LNCaP clone FGC (cell line): ENCODE data around the gene C17orf67.

Experiments
- DNase-seq: peaks from one replicate; pipeline ENCODE4 v3.0.0-alpha.2; 2011; ENCODE audit warnings: low read depth
- H3K4me3 ChIP-seq: 2 replicates; pipeline ENCODE4 v1.5.1; 2011; ENCODE audit warnings: mild to moderate bottlenecking, low read depth, low read length, control low read depth
- CTCF ChIP-seq: IDR thresholded peaks from 2 replicates; pipeline ENCODE4 v1.5.1; 2012; ENCODE audit warnings: mild to moderate bottlenecking; ENCODE audit not compliant: control insufficient read depth, insufficient read depth; ENCODE audit errors: extremely low read depth

Gene C17orf67

DNA sequence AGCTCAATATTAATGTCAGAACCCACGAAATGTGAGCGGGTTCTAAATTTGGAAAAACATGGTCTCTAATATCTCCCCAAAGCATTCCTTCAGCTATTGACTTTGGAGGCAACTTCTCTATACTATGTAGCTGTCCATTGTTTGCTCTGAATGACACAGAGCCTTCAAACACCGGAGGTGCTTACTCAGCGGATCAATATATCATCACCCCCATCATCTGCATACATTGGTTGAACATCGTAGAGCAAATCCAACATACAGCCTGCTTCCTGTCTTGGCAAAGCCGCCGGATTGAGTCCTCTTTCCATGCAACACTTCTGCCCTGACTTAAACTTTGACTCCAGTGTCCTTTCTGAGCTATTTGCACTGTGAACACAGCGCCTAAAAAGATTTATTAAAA, 61.3 kb downstream of the C17orf67 start:
- no peak overlapping the region for H3K4me3 ChIP-seq
- DNase-seq: no peak
- no peak for TF ChIP-seq CTCF

DNA sequence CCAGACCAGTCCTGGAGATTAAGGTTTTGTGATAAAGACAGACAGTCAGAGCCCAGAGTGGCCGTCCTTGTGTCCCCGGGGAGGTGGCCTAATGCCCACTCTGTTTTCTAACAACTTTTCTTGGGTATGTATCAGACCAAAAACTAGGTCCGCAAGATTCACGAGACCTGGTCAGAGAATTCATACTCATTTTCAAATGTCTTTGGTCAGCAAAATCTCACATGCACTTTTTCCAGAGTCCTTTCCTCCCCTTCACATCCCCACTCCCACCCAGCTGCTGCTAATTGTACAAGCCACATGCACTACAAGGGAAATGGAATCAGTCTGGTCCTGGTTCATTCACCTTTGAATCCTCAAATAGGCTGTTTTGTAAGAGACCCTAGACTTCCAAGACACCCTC, 61.7 kb downstream of the C17orf67 start:
- no peak overlapping the region for H3K4me3 ChIP-seq
- TF ChIP-seq CTCF: no peak

DNA sequence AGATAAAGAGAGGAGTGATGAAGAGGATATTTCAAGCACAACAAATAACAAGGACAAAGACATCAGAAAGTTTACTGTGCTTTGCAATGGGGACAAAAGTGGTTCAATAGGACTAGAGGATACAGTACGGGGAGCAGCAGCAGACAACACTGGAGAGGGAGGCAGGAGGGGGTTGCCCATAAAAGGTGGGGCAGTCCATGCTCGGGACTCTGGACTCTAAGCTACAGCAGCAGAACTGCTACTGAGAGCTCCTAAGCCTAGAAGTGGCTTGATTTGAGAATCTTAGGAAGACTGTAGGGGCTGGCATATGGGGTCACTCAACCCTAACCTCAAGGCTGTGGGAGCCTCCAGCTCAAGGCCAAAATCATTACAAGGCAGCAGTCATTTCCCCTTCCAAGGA, 62.2 kb downstream of the C17orf67 start:
- H3K4me3 ChIP-seq: no peak overlapping the region
- TF ChIP-seq CTCF: no peak
- DNase-seq: no peak

More for the DNA sequence above, 61.7 kb downstream of the C17orf67 start:
- DNase-seq: no peak

DNA sequence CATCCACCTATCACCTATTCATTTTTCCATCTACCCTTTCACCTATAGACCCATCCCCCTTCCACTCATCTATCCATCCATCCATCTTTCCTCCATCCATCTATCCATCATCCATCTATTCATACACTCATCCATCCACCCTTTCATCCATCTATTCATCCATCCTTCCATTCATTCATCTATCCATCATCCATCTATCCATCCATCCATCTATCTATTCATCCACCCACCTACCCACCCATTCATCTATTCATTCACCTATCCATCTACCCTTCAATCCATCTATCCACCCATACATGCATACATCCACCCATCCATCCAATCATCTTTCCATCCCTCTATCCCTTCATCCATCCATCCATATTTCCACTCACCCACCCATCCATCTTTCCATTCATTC, 63.3 kb downstream of the C17orf67 start:
- TF ChIP-seq CTCF: no peak

DNA sequence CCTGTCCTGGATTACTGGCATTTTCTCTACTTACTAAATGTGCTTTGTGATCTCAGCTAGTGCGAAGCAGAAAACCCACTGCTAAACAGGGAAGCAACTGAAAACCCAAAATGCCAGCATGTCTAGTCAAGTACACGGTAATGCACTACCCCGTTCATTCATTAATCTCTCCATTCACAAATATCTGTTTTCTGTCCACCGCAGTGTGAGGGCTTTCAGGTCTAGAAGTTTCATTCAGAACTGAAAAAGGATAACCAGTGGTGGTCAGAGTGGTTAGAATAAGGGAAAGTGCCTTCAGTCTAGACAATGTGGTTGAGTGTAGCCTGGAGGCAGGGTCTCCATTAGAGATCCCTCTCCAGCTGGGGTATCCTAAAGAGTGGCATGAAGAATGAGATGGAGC, 68.3 kb downstream of the C17orf67 start:
- no peak for DNase-seq
- no peak overlapping the region for H3K4me3 ChIP-seq
- TF ChIP-seq CTCF: no peak

More for the DNA sequence above, 63.3 kb downstream of the C17orf67 start:
- no peak for DNase-seq
- H3K4me3 ChIP-seq: no peak overlapping the region

GRCh38 chr17:56762988-56763387, 70.7 kb downstream of the C17orf67 start:
- no peak overlapping the region for H3K4me3 ChIP-seq
- no peak for TF ChIP-seq CTCF
- no peak for DNase-seq

- TF ChIP-seq CTCF: no peak
- no peak for DNase-seq
- H3K4me3 ChIP-seq: no peak overlapping the region
Measured at GRCh38 chr17:56762144-56762543, 71.6 kb downstream of the C17orf67 start.
